GM21528 (cell line): Measurements from ENCODE around the gene TSPAN19.

ENCODE experiments used
- ATAC-seq: cut with Tn5 transposase; IDR thresholded peaks from one replicate; pipeline ENCODE4 v1.9.1; 2021; ENCODE audit warnings: mild to moderate bottlenecking, moderate library complexity; ENCODE audit not compliant: unreplicated experiment, low FRiP score

The TSPAN19 gene

GRCh38 chr12:85004204-85004603 lies 31.9 kb downstream of the TSPAN19 start:
- ATAC-seq, result no peak

- no peak for ATAC-seq
Observed at GRCh38 chr12:85002778-85003296, 33.2 kb downstream of the TSPAN19 start.

- ATAC-seq, result no peak
Observed at GRCh38 chr12:85000729-85001128, 35.3 kb downstream of the TSPAN19 start.

GRCh38 chr12:84998341-84998740 lies 37.7 kb downstream of the TSPAN19 start:
- ATAC-seq, result no peak

GRCh38 chr12:84996759-84997158 lies 39.3 kb downstream of the TSPAN19 start:
- no peak for ATAC-seq

GRCh38 chr12:84995641-84996040 lies 40.4 kb downstream of the TSPAN19 start:
- no peak for ATAC-seq

- no peak for ATAC-seq
Observed at GRCh38 chr12:84994426-84994825, 41.7 kb downstream of the TSPAN19 start.

- ATAC-seq, result no peak
Observed at GRCh38 chr12:84986586-84986985, 49.5 kb downstream of the TSPAN19 start.

GRCh38 chr12:84986117-84986516 lies 50.0 kb downstream of the TSPAN19 start:
- ATAC-seq, result no peak

- ATAC-seq, result no peak
Observed at GRCh38 chr12:84983289-84983688, 52.8 kb downstream of the TSPAN19 start.

GRCh38 chr12:84982888-84983287 lies 53.2 kb downstream of the TSPAN19 start:
- ATAC-seq, result no peak

- ATAC-seq, result no peak
Observed at GRCh38 chr12:84978921-84979320, 57.2 kb downstream of the TSPAN19 start.

GRCh38 chr12:84976133-84976532 lies 59.9 kb downstream of the TSPAN19 start:
- ATAC-seq, result no peak

GRCh38 chr12:84974155-84974815 lies 61.8 kb downstream of the TSPAN19 start:
- no peak for ATAC-seq

- ATAC-seq, result no peak
Observed at GRCh38 chr12:84973026-84973425, 63.1 kb downstream of the TSPAN19 start.

- ATAC-seq, result no peak
Observed at GRCh38 chr12:84969226-84969625, 66.9 kb downstream of the TSPAN19 start.
